Measurements from ENCODE around the gene DEUP1. TPM values are rescaled to one million over a fixed set of nuclear protein-coding genes. Genes with fewer than 3 reads are reported as not detected.

Gene DEUP1
- total and polyA plus RNA-seq, 9 of the 15 experiments (the other 6 are each of a cell fraction or from before 2014, with no cell fraction given), result 1.4 to 10.9 (median 9.3) TPM

- H4K20me1 ChIP-seq (replicated peaks; ENCODE audit: control insufficient read depth, insufficient read depth, low read length), result no peaks in the 10 kb centered on the region
- ATAC-seq, result no peak
- FAIRE-seq, result no peak
Measured at GRCh38 chr11:93361435-93361834, 30.9 kb downstream of the DEUP1 start.

GRCh38 chr11:93368022-93368421 is 37.5 kb downstream of the DEUP1 start:
- TF ChIP-seq E2F8 (IDR thresholded peaks at IDR 0.05; ENCODE audit: low read depth, partially characterized antibody), result no peak
- TF ChIP-seq SMC3 (conservative IDR thresholded peaks at IDR 0.05; ENCODE audit: insufficient read depth, low read depth, low read length), result no peak
- TF ChIP-seq ZNF639 (CRISPR knock-in tag; conservative IDR thresholded peaks at IDR 0.05 in 1 of 2, IDR thresholded peaks at IDR 0.05 in 1 of 2), result no peak
- TF ChIP-seq STAT5B (CRISPR knock-in tag; IDR thresholded peaks at IDR 0.05), result no peak
- TF ChIP-seq SOX6 (IDR thresholded peaks at IDR 0.05), result no peak
- TF ChIP-seq MLLT1 (IDR thresholded peaks at IDR 0.05), result no peak
- TF ChIP-seq SIN3A (IDR thresholded peaks at IDR 0.05; ENCODE audit: borderline replicate concordance in 2 of 2, control insufficient read depth in 1 of 2, low read depth in 2 of 2, low read length in 2 of 2), result no peak
- no peak for TF ChIP-seq ETS2 (tag; IDR thresholded peaks at IDR 0.05; ENCODE audit: borderline replicate concordance, poor library complexity, severe bottlenecking)
- no TSS peak for BruUV-seq (replicated peaks)
- H3K9me1 ChIP-seq (ENCODE audit: control insufficient read depth, insufficient read depth, low read length), result no peaks in the 10 kb centered on the region
- WGBS (ENCODE audit: insufficient coverage, low coverage, missing lambda C conversion rate), result 29% methylated on average over 2 of the region's 2 CpGs
- H3K4me1 ChIP-seq (replicated peaks in 1 of 2; ENCODE audit: control insufficient read depth in 2 of 2, insufficient read depth in 2 of 2, low read length in 2 of 2), result no peaks in the 10 kb centered on the region
- H3K27me3 ChIP-seq (ENCODE audit: control insufficient read depth in 2 of 2, insufficient read depth in 2 of 2, low read length in 2 of 2), result no peaks in the 10 kb centered on the region
- DNase-seq (ENCODE audit: extremely low read depth in 1 of 4, low spot score in 3 of 4) (no peak), FAIRE-seq (no peak), ATAC-seq (no peak)
- no peaks in the 10 kb centered on the region for H4K20me1 ChIP-seq (replicated peaks; ENCODE audit: control insufficient read depth, insufficient read depth, low read length)
- H3K79me2 ChIP-seq (ENCODE audit: control insufficient read depth, insufficient read depth, low read length), result no peaks in the 10 kb centered on the region
- POLR2A ChIA-PET, result no interaction called here
- no peak overlapping the region for H3K4me2 ChIP-seq (ENCODE audit: insufficient read depth, low read length)
- H3K9me3 ChIP-seq (replicated peaks; ENCODE audit: control insufficient read depth, insufficient read depth, low read depth, low read length), result no peaks in the 10 kb centered on the region; the same call in 1 of the 2 replicates
- H3K4me3 ChIP-seq, result no peak overlapping the region
- H3K36me3 ChIP-seq (ENCODE audit: control insufficient read depth, insufficient read depth, low read length), result peaks cover 3% of the 10 kb centered on the region; the same call in 1 of the 3 replicates
- in situ Hi-C loops (cut with MboI) (no loop called here), intact Hi-C loops (cut with micrococcal nuclease) (no loop called here)
- CTCF ChIA-PET (ENCODE audit: low intra/inter-chr PET ratio), result no interaction called here
- no peak overlapping the region for H3K27ac ChIP-seq (ENCODE audit: extremely low read depth, low read depth, low read length)
- H2AFZ ChIP-seq (ENCODE audit: low read depth, low read length), result no peak overlapping the region
- no peak overlapping the region for H3K9ac ChIP-seq (ENCODE audit: insufficient read depth in 1 of 2, low read depth in 2 of 2, low read length in 2 of 2)

More at GRCh38 chr11:93361435-93361834, 30.9 kb downstream of the DEUP1 start:
- no TSS peak for BruUV-seq (replicated peaks)
- TF ChIP-seq ZNF507 (tag; conservative IDR thresholded peaks at IDR 0.05) (peak; percentile 75; the same call in 1 of the 2 replicates), ZNF696 (CRISPR knock-in tag; conservative IDR thresholded peaks at IDR 0.05) (no peak)
- intact Hi-C loops (cut with micrococcal nuclease), result no loop called here
- H3K27me3 ChIP-seq (ENCODE audit: control insufficient read depth in 2 of 2, insufficient read depth in 2 of 2, low read length in 2 of 2), result no peaks in the 10 kb centered on the region
- no peaks in the 10 kb centered on the region for H3K79me2 ChIP-seq (ENCODE audit: control insufficient read depth, insufficient read depth, low read length)
- in situ Hi-C loops (cut with MboI), result no loop called here
- H3K4me2 ChIP-seq (ENCODE audit: insufficient read depth, low read length), result no peak overlapping the region
- CTCF ChIA-PET (ENCODE audit: low intra/inter-chr PET ratio), result no interaction called here
- no peaks in the 10 kb centered on the region for H3K9me1 ChIP-seq (ENCODE audit: control insufficient read depth, insufficient read depth, low read length)
- no peak for DNase-seq (ENCODE audit: extremely low read depth in 1 of 4, low spot score in 3 of 4)
- no peak overlapping the region for H3K27ac ChIP-seq (ENCODE audit: extremely low read depth, low read depth, low read length)
- H2AFZ ChIP-seq (ENCODE audit: low read depth, low read length), result no peak overlapping the region
- no peaks in the 10 kb centered on the region for H3K36me3 ChIP-seq (ENCODE audit: control insufficient read depth, insufficient read depth, low read length)
- no peaks in the 10 kb centered on the region for H3K9me3 ChIP-seq (replicated peaks; ENCODE audit: control insufficient read depth, insufficient read depth, low read depth, low read length)
- H3K4me1 ChIP-seq (replicated peaks in 1 of 2; ENCODE audit: control insufficient read depth in 2 of 2, insufficient read depth in 2 of 2, low read length in 2 of 2), result no peaks in the 10 kb centered on the region
- no peak overlapping the region for H3K4me3 ChIP-seq
- no peak overlapping the region for H3K9ac ChIP-seq (ENCODE audit: insufficient read depth in 1 of 2, low read depth in 2 of 2, low read length in 2 of 2)
- POLR2A ChIA-PET, result no interaction called here
